H4 (cell line): Measurements from ENCODE around the gene PPP1R36. TPM values are rescaled to one million over a fixed set of nuclear protein-coding genes. Genes with fewer than 3 reads are reported as not detected.
"Not testable (repeated sequence)": the region's sequence is repeated elsewhere in the genome, so short reads cannot be mapped to it uniquely, and the experiment has no call there.

Experiments used
- DNase-seq: peaks from one replicate; pipeline ENCODE4 v3.0.0-alpha.2; 2015; ENCODE audit warnings: low spot score
- total RNA-seq: library from RNA; depleted of rRNA; stranded (reverse); fragments of >200 nt; shearing (Covaris generic); gene quantifications from 2 replicates; pipeline ENCODE4 v1.2.3, GENCODE V29; 2014

PPP1R36 gene
- total RNA-seq, 1 experiment from 2014 or later: 0.64 TPM

DNA sequence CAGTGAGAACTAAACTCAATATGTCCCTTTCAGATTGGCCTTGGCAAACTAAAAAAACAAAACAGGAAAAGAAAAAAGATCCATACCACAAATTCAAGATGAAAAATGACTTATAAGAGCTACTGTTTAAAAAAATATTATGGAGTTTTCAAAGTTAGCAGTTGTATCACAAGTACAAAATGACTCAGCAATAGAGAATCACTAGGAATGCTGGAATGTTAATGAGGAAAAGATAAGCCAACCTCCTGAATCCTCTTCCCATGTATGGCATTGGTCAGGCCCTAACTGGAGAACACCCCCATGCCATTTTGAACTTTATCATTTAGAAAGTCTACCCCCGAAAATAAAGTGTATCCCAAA is 62.2 kb downstream of the PPP1R36 start:
- peak; percentile 64 for DNase-seq

DNA sequence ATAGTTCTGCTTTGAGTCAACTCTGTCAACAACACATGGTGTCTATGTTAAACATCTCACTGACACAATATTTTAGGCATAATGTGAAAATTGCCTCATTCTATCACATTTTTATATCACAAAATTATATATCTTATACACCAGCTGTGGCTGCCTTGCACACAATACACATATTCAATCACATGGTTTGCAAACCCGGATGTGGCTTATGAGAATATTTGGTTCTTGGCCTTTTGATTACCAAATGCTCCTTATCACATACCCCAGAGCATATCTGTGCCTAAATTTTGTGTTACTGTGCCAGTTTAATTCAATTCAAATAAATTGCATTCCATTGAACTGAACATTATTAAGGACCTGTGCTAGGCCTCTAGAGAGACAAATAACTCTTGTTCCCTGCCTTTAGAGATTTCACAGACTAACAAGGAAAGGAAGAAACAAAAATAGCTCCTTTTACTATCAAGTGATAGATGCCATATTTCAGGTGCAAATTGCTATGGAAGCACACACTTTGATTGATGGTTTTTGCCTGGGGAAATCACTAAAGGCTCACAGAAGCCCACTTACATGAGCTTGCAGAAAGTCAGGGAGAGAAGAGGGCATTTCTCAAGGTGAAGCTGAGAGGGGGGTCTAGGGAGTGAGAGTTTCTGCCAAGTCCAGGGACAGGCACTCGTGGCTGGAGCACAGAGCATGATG is 63.4 kb downstream of the PPP1R36 start:
- DNase-seq: no peak

DNA sequence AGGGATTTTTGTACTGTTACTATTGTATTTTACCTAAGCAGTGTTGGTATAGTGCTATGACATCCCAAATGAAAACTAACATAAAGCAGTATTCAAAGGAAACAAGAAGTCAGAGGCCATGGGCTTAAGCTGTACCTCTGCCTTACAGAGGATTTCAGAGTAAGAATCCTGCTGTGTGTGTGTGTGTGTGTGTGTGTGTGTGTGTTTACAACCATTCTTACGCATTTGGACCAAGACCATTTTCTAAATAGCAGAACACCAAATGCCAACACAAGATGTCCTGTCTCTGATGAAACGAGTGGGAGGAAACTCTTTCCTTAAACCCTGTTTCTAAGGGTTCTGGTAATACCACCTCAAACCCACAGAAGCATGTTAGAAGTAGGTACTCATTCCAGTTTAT is 64.4 kb downstream of the PPP1R36 start:
- DNase-seq: no peak

DNA sequence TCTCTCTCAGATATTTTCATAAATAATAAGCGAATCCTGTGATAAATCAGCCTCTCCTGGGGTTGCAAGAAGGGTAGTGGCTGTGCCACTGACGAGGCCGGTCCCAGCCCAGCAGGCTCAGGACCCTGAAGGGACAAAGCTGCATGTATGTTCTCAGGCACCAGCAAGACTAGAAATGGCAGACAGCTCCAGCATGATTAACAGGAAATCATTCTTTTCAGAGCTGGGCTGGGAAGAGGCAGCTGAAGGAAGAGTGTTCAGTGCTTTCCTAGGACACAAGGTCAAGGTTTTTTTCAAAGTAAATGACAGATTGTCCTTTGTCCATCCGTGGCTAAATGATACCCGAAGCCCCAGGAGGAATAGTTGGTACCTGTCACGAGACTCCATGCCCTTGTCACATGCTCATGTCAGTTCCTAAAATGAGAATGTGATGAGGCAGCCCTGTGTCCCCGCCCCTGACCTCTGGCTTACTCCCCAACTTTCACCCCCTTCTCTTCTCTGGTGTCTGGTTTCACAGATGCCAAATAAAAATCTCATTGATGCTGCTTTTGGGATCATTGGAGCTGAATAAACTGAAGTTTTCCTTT is 65.1 kb downstream of the PPP1R36 start:
- no peak for DNase-seq

DNA sequence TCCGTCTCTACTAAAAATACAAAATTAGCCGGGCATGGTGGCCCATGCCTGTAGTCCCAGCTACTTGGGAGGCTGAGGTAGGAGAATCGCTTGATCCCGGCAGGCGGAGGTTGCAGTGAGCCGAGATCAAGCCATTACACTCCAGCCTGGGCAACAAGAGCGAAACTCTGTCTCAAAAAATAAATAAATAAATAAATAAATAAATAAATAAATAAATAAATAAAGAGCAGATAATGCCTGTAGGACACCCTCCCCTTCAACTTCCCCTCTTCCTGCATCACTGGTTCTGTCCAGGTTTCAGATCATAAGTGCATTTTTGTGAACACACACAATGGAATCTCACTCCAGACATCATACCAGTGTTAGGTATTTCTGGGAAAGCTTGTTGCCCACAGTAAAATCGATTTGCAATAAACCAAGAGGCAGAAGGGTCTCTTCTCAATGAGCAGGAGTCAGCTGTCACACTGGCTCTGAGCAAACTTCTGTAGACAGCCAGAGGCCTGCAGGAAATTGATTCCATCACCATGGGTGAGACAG is 68.2 kb downstream of the PPP1R36 start:
- DNase-seq: not testable (repeated sequence)

DNA sequence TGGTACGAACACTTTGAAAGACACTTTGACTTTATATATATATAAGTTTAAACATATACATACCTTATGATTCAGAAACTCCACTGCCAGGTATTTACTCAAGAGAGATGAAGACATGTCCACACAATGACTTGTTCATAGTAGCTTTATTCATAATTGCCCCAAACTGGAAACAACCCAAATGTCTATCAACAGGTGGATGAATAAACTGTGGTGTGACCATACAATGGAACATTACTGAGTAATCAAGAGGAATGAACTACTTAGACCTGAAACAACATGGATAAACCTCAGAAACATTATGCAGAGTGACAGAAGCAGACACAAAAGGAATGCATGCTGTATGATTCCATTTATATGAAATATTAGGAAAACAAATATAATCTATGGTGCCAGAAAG is 71.1 kb downstream of the PPP1R36 start:
- DNase-seq: no peak

DNA sequence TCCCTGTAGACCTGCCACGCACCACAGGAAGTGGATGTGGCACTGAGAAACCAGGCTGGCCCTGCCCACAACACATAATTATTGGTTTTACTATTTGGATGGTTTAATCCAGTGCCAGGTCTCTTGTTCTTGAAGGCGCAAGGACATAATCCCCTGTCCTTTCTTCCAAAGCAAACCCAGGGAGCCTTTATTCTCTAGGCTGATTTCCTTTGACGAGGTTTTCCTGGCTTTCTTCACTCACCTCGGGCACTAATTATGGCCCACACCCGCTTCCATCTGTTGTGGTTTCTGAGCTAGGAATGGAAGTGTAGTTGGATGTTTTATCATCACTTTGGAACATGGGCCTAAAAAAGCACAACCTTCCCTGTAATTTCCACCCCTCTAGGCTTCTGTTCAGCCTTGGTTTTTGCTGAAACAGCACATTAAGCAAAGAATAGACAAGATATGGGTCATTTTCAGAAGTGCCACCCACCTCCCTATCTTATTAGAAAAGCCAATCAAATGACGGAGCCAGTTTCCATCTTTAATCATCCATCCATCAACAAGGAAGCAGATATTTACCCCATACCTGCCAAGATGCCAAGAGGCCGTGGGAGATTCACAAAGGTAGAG is 73.9 kb downstream of the PPP1R36 start:
- DNase-seq: no peak

DNA sequence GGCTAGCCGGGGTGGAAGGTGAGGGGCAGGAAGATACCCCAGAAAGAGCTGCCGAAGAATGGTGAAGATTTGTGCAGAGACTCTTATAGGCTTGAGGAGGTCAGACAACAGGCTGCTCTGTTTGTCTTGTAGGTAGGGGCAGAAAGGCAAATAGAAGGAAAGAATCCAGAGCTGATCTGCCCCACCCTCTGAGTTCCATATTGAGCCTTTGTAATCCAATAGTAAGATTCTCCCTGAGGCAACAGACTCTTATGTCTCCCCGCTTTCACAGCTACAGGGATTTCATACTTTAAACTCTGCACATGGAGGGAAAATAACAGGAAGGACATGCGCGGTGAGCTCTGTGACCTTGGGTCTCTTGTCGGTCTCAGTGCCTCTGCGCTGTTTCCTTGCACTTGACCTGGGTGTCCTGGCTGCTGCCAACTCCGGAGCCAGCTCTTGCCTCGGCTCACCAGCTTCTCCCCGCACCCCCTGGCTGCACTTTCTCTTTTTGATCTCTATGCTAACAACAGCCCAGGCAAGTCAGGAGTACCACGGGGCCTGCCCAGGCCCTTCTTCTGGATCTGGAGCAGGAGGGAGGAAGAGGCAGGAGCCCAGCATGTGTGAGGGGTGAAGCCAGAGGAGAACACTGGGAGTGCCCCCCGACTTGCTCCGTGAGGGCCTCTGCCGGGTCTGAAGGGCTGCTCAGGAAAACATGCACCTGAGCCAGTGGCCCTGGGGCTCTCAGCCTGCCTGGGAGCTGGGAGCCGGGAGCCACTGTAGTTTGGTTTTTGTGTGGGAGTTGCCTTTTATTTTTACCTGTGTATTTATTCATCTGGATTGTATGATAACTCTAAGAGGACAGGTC is 75.8 kb downstream of the PPP1R36 start:
- no peak for DNase-seq

DNA sequence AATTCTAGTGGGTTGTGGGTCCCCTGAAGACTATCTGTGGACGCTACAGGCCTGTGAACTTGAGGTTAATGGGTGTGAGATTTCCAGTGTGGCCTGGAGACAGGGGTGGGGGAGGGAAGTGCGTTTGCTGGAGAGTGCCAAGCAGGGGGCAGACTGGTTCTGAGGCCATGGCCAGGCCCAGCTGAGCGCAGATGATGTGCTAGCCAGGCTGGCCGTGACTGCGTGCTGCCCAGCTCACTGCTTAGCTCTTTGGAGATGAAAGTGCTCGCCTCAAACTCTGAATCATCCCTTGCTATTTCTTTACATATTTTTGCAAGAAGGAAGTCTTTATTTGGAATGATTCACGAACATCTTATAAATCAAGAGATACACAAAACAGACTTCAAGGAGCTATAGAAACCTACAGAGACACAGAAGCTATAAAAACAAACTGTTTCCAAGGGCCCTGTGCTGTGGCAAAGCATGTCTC is 79.2 kb downstream of the PPP1R36 start:
- peak; percentile 27 for DNase-seq

DNA sequence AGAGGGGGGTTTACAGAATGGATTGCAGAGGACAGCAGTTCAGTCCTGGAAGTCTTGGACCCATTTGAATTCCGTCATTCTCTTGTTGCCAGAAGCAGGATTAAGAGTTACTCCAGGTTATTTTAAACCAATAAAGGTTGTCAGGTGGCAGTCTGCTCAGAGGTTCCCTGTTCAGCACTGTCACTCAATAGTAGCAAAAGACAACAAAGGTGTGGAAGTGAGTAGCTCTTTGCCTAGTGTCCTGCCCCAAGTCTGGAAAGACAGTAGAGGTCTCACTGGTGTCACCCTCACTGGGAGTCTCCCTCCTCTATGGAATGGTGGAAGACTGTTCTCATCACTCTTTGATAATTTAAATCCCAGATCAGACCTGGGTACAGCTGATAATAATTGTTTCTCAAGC is 81.0 kb downstream of the PPP1R36 start:
- DNase-seq: no peak

DNA sequence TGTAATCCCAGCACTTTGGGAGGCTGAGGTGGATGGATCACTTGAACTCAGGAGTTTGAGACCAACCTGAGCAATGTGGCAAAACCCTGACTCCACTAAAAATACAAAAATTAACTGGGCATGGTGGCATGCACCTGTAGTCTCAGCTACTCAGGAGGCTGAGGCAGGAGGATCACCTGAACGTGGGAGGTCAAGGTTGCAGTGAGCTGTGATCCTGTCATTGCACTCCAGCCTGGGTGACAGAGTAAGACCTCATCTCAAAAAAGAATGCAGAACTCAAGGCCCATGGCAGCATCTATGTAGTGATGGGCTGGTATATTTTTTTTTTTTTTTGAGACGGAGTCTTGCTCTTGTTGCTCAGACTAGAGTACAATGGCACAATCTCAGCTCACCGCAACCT is 81.5 kb downstream of the PPP1R36 start:
- DNase-seq: not testable (repeated sequence)

DNA sequence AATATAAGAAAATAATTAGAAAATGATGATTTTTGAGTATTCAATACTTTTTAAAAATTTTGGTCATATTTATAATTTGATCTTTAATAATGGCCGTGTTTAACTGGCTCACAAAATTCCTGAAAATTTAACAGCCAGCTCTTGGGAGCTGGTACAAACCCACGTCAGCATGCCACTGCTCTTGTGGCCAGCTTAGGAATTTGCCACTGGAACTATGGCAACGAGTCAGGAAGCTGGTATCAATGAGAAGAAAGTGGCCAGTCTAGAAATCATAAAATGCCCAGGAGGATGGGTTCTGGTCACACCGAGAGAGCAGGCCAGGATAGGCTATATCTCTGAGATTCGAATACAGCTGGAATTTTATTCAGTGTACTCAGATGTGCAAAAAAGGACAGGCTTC is 82.3 kb downstream of the PPP1R36 start:
- peak; percentile 48 for DNase-seq

DNA sequence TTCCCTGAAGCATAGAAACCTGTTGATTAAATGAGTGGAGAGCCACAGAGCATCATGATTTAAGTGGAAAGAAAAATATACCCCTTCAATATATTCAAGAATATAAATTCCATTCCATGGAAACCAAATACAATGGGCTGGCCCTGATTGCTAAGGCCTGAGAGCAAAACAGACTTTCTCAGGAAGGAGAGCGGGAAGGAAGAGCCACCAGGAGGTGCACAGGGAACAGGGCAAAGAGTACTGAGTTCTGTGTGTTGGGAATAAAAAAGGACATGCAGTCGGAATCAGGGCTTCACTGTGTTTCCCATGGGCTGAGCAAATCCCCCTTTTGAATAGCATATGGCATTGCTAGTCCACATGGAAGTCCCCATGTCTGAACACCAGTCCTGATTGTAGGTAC is 84.8 kb downstream of the PPP1R36 start:
- DNase-seq: no peak

DNA sequence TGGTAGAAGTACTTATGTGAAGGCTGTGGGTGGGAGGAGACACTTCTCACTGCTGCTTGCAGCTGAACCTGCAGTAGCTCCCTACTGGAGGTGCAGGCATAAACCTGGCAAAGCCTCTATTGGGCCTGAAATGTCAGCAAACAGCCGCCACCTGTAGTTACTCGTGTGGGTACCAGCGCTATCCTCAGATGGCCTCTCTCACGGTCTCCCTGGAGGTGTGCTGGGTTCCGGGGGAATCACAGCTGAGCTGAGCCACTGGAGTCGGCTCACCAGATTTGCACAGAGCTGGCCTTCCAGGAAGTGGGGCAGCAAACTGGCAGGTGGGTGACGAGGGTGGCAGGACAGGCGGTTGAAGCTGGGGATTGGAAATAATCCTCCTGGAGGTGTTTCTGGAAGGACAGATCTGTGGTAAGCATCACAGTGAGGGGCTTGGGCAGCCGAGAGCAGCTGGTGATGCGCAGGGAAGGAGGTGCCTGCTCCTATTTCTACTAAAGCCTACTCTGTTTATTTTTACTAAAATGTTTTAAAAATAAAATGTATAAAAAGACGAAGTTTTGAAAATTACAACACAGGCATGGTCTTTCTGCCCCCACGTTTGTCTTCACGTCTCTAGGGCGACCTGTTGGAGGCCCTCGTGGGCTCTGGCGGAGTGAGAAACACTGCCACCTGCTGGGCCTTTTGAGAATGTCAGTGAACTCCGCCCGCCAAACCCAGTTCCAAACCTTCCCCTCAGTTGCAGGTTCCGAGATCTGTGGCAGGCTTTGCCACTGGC is 86.6 kb downstream of the PPP1R36 start:
- peak; percentile 32 for DNase-seq

DNA sequence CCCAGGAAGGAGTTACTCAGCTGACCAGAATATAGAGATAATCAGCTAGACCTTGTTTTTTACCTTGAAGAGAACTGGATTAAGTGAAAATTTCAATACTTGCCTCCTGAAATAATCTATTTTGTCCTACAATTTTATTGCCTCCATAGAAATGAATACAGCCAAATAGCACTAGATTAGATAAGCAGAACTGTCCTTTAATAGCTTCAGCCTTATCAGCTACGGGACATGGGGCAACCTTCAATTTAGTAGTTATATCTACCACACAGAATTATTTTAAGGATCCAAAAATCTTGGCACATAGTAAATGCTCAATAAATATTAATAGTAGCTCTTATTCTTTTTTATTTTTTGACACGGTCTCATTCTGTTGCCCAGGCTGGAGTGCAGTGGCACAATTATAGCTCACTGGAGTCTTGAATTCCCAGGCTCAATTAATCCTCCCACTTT is 87.2 kb downstream of the PPP1R36 start:
- no peak for DNase-seq

DNA sequence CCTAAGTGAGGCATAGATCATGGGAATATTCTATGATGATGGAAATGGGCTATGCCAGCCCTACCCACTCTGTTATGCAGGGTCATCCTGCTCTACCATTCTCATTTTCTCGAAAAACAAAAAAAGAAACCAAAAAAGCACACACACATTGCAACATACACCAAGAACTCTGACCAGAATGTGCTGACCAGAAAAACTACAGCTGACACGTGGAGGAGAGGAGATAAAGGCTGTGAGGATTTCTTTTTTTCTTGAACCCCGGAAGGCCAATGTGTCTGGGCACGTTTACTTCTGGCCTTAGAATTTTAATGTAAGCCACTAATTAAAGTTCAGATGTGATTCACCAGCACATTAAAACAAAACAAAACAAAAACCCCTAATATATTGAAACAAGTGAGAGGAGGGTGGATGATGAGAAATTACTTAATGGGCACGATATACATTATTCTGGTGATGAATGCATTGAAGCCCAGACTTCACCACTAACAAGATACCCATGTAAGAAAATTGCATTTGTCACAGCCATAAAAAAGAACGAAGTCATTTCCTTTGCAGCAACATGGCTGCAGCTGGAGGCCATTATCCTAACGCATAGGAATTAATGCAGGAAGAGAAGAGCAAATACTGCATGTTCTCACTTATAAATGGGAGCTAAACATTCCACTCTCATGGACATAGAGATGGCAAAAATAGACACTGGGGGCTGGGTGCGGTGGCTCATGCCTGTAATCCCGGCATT is 88.1 kb downstream of the PPP1R36 start:
- no peak for DNase-seq

DNA sequence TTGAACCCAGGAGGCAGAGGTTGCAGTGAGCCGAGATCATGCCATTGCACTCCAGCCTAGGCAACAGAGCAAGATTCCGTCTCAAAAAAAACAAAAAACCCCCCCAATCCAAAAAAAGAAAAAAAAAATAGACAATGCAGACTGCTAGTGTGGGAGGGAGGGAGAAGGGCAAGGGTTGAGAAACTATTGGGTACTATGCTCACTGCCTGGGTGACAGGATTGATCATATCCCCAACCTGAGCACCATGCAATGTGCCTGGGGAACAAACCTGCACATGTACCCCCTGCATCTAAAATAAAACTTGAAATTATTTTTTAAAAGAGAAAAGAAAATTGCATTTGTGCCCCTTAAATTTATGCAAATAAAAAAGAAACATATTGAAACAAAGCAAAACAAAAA is 88.9 kb downstream of the PPP1R36 start:
- DNase-seq: no peak
